ENCODE measurements around the gene SOD2. TPM values are rescaled to one million over a fixed set of nuclear protein-coding genes. Genes with fewer than 3 reads are reported as not detected.

The SOD2 gene
- total and polyA plus RNA-seq, 2 of the 13 experiments (the other 11 are each of a cell fraction or from before 2014, with no cell fraction given): 304 to 309 TPM

DNA sequence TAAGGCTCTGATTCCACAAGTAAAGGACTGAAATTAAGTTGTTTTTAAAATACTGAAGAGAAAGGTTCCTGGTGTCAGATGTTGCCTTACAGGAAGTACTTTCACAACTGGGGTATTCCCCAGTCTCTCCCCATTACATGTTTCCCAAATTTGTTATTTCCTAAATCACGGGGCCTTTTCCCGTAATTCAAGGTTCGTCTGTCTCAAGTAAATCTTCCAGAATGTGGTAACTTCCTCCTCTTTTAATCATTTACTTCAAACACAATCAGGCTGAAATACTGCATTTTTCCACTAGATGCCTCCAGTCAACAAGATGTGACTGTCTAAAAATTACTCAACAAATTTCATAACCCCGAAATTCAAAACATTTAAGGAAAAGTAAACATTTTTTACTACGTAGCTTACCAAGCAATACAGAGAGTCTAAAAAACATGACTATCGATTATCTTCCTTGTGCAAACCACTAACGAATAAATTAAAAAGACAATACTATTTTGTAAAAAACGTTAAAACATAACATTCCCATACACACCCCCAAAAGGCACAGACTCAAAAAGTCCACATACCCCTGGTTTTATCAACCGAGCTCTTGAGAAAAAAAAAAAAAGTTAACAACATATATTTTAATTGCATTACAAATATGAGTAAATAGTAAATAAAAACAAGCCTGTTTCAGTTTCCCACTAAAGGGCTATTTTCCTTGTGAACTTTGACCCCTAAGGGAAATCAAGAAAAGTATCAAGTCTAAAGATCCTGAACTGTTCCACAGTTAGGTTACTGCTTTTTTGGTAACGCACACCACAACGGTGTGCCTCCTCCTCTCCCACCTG is 1.7 kb downstream of the SOD2 start (continued):
- TF ChIP-seq GTF3A (CRISPR knock-in tag; conservative IDR thresholded peaks at IDR 0.05) (no peak), PITX1 (CRISPR knock-in tag; IDR thresholded peaks at IDR 0.05) (no peak), PAX8 (CRISPR knock-in tag; IDR thresholded peaks at IDR 0.05; ENCODE audit: borderline replicate concordance) (no peak), BCL6 (CRISPR knock-in tag; IDR thresholded peaks at IDR 0.05) (peak; percentile 86), ZNF792 (CRISPR knock-in tag; IDR thresholded peaks at IDR 0.05) (0 out of 2 replicates have a peak, but pooled peaks have one; percentile 29), ZNF414 (CRISPR knock-in tag; IDR thresholded peaks at IDR 0.05) (0 out of 2 replicates have a peak, but pooled peaks have one; percentile 41), ZNF251 (CRISPR knock-in tag; IDR thresholded peaks at IDR 0.05) (no peak), ATF2 (CRISPR knock-in tag; IDR thresholded peaks at IDR 0.05) (peak; percentile 72; the same call in 1 of the 2 replicates), ZNF577 (CRISPR knock-in tag; IDR thresholded peaks at IDR 0.05; ENCODE audit: borderline replicate concordance, low read depth) (no peak), LCORL (IDR thresholded peaks at IDR 0.05) (peak; percentile 66), LCORL (CRISPR knock-in tag; IDR thresholded peaks at IDR 0.05) (peak; percentile 89), MTA1 (CRISPR knock-in tag; IDR thresholded peaks at IDR 0.05; ENCODE audit: borderline replicate concordance) (no peak), ZFP41 (CRISPR knock-in tag; IDR thresholded peaks at IDR 0.05; ENCODE audit: borderline replicate concordance) (no peak), RELA (CRISPR knock-in tag; IDR thresholded peaks at IDR 0.05) (peak; percentile 100), NCOR1 (IDR thresholded peaks at IDR 0.05; ENCODE audit: borderline replicate concordance, low read length) (peak; percentile 75), RNF2 (conservative IDR thresholded peaks at IDR 0.05; ENCODE audit: low read depth) (no peak), NR2F6 (IDR thresholded peaks at IDR 0.05) (peak; percentile 55), NR2F6 (CRISPR knock-in tag; IDR thresholded peaks at IDR 0.05) (peak; percentile 75), PHF8 (CRISPR knock-in tag; IDR thresholded peaks at IDR 0.05) (no peak; the same call in 1 of the 2 replicates), ZNF724P (CRISPR knock-in tag; IDR thresholded peaks at IDR 0.05; ENCODE audit: borderline replicate concordance) (no peak), IKZF5 (CRISPR knock-in tag; IDR thresholded peaks at IDR 0.05) (peak; percentile 49; the same call in 1 of the 2 replicates), ZNF639 (CRISPR knock-in tag; conservative IDR thresholded peaks at IDR 0.05) (peak; percentile 61; the same call in 1 of the 2 replicates), FOXO1 (CRISPR knock-in tag; IDR thresholded peaks at IDR 0.05) (peak; percentile 61; the same call in 1 of the 2 replicates)
- TF ChIP-seq, protein P1, sequence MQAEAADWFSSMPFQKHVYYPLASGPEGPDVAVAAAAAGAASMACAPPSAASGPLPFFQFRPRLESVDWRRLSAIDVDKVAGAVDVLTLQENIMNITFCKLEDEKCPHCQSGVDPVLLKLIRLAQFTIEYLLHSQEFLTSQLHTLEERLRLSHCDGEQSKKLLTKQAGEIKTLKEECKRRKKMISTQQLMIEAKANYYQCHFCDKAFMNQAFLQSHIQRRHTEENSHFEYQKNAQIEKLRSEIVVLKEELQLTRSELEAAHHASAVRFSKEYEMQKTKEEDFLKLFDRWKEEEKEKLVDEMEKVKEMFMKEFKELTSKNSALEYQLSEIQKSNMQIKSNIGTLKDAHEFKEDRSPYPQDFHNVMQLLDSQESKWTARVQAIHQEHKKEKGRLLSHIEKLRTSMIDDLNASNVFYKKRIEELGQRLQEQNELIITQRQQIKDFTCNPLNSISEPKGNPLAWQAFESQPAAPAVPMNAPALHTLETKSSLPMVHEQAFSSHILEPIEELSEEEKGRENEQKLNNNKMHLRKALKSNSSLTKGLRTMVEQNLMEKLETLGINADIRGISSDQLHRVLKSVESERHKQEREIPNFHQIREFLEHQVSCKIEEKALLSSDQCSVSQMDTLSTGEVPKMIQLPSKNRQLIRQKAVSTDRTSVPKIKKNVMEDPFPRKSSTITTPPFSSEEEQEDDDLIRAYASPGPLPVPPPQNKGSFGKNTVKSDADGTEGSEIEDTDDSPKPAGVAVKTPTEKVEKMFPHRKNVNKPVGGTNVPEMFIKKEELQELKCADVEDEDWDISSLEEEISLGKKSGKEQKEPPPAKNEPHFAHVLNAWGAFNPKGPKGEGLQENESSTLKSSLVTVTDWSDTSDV (CRISPR knock-in tag; IDR thresholded peaks at IDR 0.05): no peak
